Large intestine (tissue), 3 donors: Measurements from ENCODE around the gene NAALADL1. TPM values are rescaled to one million over a fixed set of nuclear protein-coding genes. Genes with fewer than 3 reads are reported as not detected.

Experiments used
- DNase-seq, 2 donors: peaks; one replicate each; pipeline versions ENCODE4 v3.0.0 to v3.0.0-alpha.2; 2013
- H3K27ac ChIP-seq: one replicate; pipeline ENCODE4 v1.5.1; 2013; ENCODE audit warnings: low read length
- H3K27me3 ChIP-seq: 2 replicates; pipeline ENCODE4 v1.6.1; 2013; ENCODE audit warnings: low read length; ENCODE audit not compliant: control insufficient read depth, insufficient read depth
- H3K36me3 ChIP-seq: 2 replicates; pipeline ENCODE4 v1.6.1; 2013; ENCODE audit warnings: low read length; ENCODE audit not compliant: control insufficient read depth, insufficient read depth
- H3K4me1 ChIP-seq: one replicate; pipeline ENCODE4 v1.6.1; 2013; ENCODE audit warnings: low read length; ENCODE audit not compliant: control insufficient read depth, insufficient read depth
- H3K4me3 ChIP-seq: one replicate; pipeline ENCODE4 v1.5.1; 2013; ENCODE audit warnings: low read length
- H3K9me3 ChIP-seq: one replicate; pipeline ENCODE4 v1.6.1; 2013; ENCODE audit warnings: mild to moderate bottlenecking, low read depth, low read length, moderate library complexity; ENCODE audit not compliant: control insufficient read depth
- WGBS: methylation state at CpG from one replicate; pipeline ENCODE4 v1.1.5; 2013; ENCODE audit warnings: low lambda C conversion rate; ENCODE audit not compliant: insufficient coverage; 5-methylcytosine and 5-hydroxymethylcytosine counted together
- polyA plus RNA-seq: library from polyadenylated mRNA; unstranded; fragments of 120-200 nt; gene quantifications from one replicate; pipeline ENCODE4 v1.2.1, GENCODE V29; 2013

Gene NAALADL1
- polyA plus RNA-seq, 1 donor, result 8.9 TPM

GRCh38 chr11:64998141-64998540 lies 60.2 kb downstream of the NAALADL1 start:
- peaks cover 39% of the 10 kb centered on the region for H3K4me1 ChIP-seq
- H3K4me3 ChIP-seq, result no peak overlapping the region
- DNase-seq, result peak in 1 of 2 donors; percentile 55
- peaks cover 9% of the 10 kb centered on the region for H3K36me3 ChIP-seq
- no peaks in the 10 kb centered on the region for H3K27me3 ChIP-seq
- H3K9me3 ChIP-seq, result no peaks in the 10 kb centered on the region
- H3K27ac ChIP-seq, result peak overlapping the region; percentile 99
- WGBS, result no CpG with 5 or more reads among the region's 1 CpG

DNA sequence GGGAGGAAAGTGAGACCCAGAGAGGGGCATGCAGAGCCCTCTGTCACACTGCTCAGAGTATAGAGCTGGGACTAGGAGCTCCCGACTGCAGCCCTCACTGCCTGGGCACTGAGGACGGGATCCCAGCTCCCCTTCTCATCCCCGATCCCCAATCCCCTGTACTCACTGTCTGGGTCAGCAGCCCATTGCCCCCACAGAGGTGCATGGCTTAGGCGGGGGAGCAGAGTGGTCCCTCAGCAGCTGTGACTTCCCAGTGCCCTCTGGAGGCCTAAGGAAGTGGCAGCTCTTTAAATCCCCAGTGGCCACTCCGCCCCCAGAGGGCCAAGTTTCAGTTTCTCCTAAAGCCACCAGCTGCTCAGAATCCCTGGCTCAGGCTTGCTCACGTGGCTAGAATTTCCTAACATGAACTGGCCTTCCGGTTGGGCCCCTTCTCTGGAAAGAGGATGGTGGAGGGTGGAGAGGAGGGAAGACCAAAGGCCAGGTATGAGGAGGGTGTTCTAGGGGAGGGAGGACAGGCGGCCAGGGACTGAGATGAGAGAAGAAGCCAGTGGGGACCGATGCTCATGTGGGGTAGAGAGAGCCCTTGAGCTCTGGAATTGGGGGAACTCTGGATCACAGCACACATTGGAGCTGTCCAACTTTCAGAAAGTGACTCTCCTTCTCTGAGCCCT lies 61.5 kb downstream of the NAALADL1 start, which contains the start of gene BATF2:
Gene BATF2, minus strand, starts transcription at position 262 of the 671 bp plus-strand sequence. Its CDS starts 57 bp downstream, at position 205.
- WGBS, result no CpG with 5 or more reads among the region's 9 CpGs
- Histone ChIP-seq H3K4me3 (peak within 1 kb of the TSS; percentile 84), H3K4me1 (peaks cover 39% of the 10 kb centered on the region), H3K36me3 (peaks cover 10% of the 10 kb centered on the region), H3K27ac (peak within 1 kb of the TSS; percentile 99), H3K9me3 (no peaks in the 10 kb centered on the region), H3K27me3 (no peaks in the 10 kb centered on the region)
- peak; percentile 95 to 98 for DNase-seq

DNA sequence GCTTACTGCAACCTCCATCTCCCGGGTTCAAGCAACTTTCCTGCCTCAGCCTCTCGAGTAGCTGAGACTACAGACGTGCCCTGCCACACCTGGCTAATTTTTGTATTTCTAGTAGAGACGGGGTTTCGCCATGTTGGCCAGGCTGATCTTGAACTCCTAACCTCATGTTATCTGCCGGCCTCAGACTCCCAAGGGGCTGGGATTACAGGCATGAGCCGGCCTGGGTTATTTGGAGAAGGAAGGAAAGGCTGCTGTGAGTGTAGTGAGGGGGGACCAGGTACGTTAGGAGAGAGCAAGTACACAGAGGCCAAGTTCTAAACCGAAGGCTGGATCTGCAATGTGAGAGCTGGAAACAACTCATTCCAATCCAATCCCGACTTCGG lies 62.0 kb downstream of the NAALADL1 start:
- peaks cover 12% of the 10 kb centered on the region for H3K36me3 ChIP-seq
- no peaks in the 10 kb centered on the region for H3K9me3 ChIP-seq
- H3K27ac ChIP-seq, result peak overlapping the region; percentile 99
- no peaks in the 10 kb centered on the region for H3K27me3 ChIP-seq
- DNase-seq, result peak in 1 of 2 donors; percentile 31
- peak overlapping the region; percentile 84 for H3K4me3 ChIP-seq
- WGBS, result no CpG with 5 or more reads among the region's 11 CpGs
- H3K4me1 ChIP-seq, result peaks cover 39% of the 10 kb centered on the region

Other genes starting within 250 kb of the NAALADL1 start
- gene MEN1, start 248.0 kb downstream of the NAALADL1 start, polyA plus RNA-seq, result 29.0 TPM
- 5.5 TPM for gene CDC42BPG, start 213.9 kb downstream of the NAALADL1 start, polyA plus RNA-seq
- 94.8 TPM for gene EHD1, start 179.9 kb downstream of the NAALADL1 start, polyA plus RNA-seq
- gene ATG2A, start 141.3 kb downstream of the NAALADL1 start, polyA plus RNA-seq, result 18.4 TPM
- 11.6 TPM for gene PPP2R5B, start 133.9 kb downstream of the NAALADL1 start, polyA plus RNA-seq
- 0.24 TPM for gene GPHA2, start 122.7 kb downstream of the NAALADL1 start, polyA plus RNA-seq
- gene MAJIN, start 86.4 kb downstream of the NAALADL1 start, polyA plus RNA-seq, result 0.09 TPM
- gene BATF2, start 61.6 kb downstream of the NAALADL1 start, polyA plus RNA-seq, result 15.7 TPM
- 83.3 TPM for gene ARL2, start 44.4 kb downstream of the NAALADL1 start, polyA plus RNA-seq
- 37.7 TPM for gene SNX15, start 31.1 kb downstream of the NAALADL1 start, polyA plus RNA-seq
- gene SAC3D1, start 17.3 kb downstream of the NAALADL1 start, polyA plus RNA-seq, result 8.9 TPM
- gene CDCA5, start 25.5 kb upstream of the NAALADL1 start, polyA plus RNA-seq, result 11.3 TPM
- 35.8 TPM for gene ZFPL1, start 25.7 kb upstream of the NAALADL1 start, polyA plus RNA-seq
- 102 TPM for gene VPS51, start 37.7 kb upstream of the NAALADL1 start, polyA plus RNA-seq
- 56.4 TPM for gene TM7SF2, start 53.3 kb upstream of the NAALADL1 start, polyA plus RNA-seq
- 6.4 TPM for gene ZNHIT2, start 59.1 kb upstream of the NAALADL1 start, polyA plus RNA-seq
- 1,012 TPM for gene FAU, start 63.6 kb upstream of the NAALADL1 start, polyA plus RNA-seq
- 35.1 TPM for gene MRPL49, start 63.8 kb upstream of the NAALADL1 start, polyA plus RNA-seq
- gene SYVN1, start 76.0 kb upstream of the NAALADL1 start, polyA plus RNA-seq, result 37.9 TPM
- not detected for gene SPDYC, start 111.7 kb upstream of the NAALADL1 start, polyA plus RNA-seq
- gene CAPN1, start 123.4 kb upstream of the NAALADL1 start, polyA plus RNA-seq, result 106 TPM
- 13.6 TPM for gene POLA2, start 203.4 kb upstream of the NAALADL1 start, polyA plus RNA-seq